ENCODE data around the gene ELP4.

- TF ChIP-seq ZHX1 (conservative IDR thresholded peaks at IDR 0.05; ENCODE audit: low read length) (no peak), MAFG (tag; conservative IDR thresholded peaks at IDR 0.05) (no peak), ZNF695 (CRISPR knock-in tag; IDR thresholded peaks at IDR 0.05) (no peak), CTCF (IDR thresholded peaks at IDR 0.05 in 2 of 3, conservative IDR thresholded peaks at IDR 0.05 in 1 of 3; ENCODE audit: insufficient read depth in 2 of 3, low read depth in 1 of 3, low read length in 3 of 3) (no peak), EP300 (IDR thresholded peaks at IDR 0.05; ENCODE audit: low read length) (no peak), CBFB (CRISPR knock-in tag; IDR thresholded peaks at IDR 0.05) (no peak), POLR2A (conservative IDR thresholded peaks at IDR 0.05) (no peak), YY1 (IDR thresholded peaks at IDR 0.05; ENCODE audit: borderline replicate concordance in 1 of 3, control insufficient read depth in 1 of 3, extremely low read depth in 1 of 3, insufficient read depth in 3 of 3, insufficient read length in 1 of 3, insufficient replicate concordance in 2 of 3, low read depth in 1 of 3, low read length in 2 of 3) (no peak), CHD2 (IDR thresholded peaks at IDR 0.05; ENCODE audit: low read depth, low read length) (no peak)
Observed at GRCh38 chr11:31725176-31725575, 215.6 kb downstream of the ELP4 start.

All from K562 (cell line).